ENCODE results near the gene ROS1. TPM values are rescaled to one million over a fixed set of nuclear protein-coding genes. Genes with fewer than 3 reads are reported as not detected.

The ROS1 gene
- total RNA-seq, 2 experiments from 2014 or later, result not detected

GRCh38 chr6:117288083-117288715 lies 137.5 kb downstream of the ROS1 start:
- POLR2A ChIA-PET, result no interaction called here
- H3K36me3 ChIP-seq (ENCODE audit: insufficient read depth, low read length), result no peaks in the 10 kb centered on the region
- no peak overlapping the region for H3K4me3 ChIP-seq (ENCODE audit: low read length)
- H3K27me3 ChIP-seq (ENCODE audit: control insufficient read depth in 1 of 2, insufficient read depth in 2 of 2, low read length in 2 of 2), result peaks cover 0 to 5% of the 10 kb centered on the region in 2 experiments
- H3K27ac ChIP-seq (ENCODE audit: low read depth in 1 of 2, low read length in 2 of 2), result no peak overlapping the region
- Mint-ChIP-seq H3K27ac (no peak overlapping the region), H3K9me3 (peaks cover 2% of the 10 kb centered on the region), H3K4me3 (no peak overlapping the region), H3K36me3 (ENCODE audit: low read depth) (no peaks in the 10 kb centered on the region), H3K27me3 (peaks cover 31% of the 10 kb centered on the region), H3K4me1 (ENCODE audit: low read depth) (no peaks in the 10 kb centered on the region)
- H3K9me3 ChIP-seq (ENCODE audit: control insufficient read depth in 1 of 2, insufficient read depth in 1 of 2, low read length in 2 of 2), result peaks cover 0 to 3% of the 10 kb centered on the region in 2 experiments
- CTCF ChIA-PET, result no interaction called here
- intact Hi-C loops (cut with DNase I, micrococcal nuclease), result no loop called here
- ATAC-seq (ENCODE audit: poor library complexity) (no peak), DNase-seq (no peak)
- H3K4me1 ChIP-seq (ENCODE audit: insufficient read depth, low read length), result no peaks in the 10 kb centered on the region
- no peak for TF ChIP-seq CTCF (IDR thresholded peaks at IDR 0.05)

GRCh38 chr6:117280922-117281321 lies 144.8 kb downstream of the ROS1 start:
- DNase-seq (no peak), ATAC-seq (ENCODE audit: poor library complexity) (no peak)
- H3K9me3 Mint-ChIP-seq, result peaks cover 2% of the 10 kb centered on the region
- H3K36me3 Mint-ChIP-seq (ENCODE audit: low read depth), result no peaks in the 10 kb centered on the region
- no peak overlapping the region for H3K4me3 Mint-ChIP-seq
- Histone ChIP-seq H3K27ac (ENCODE audit: low read depth in 1 of 2, low read length in 2 of 2) (no peak overlapping the region), H3K27me3 (ENCODE audit: control insufficient read depth in 1 of 2, insufficient read depth in 2 of 2, low read length in 2 of 2) (peaks cover 0 to 14% of the 10 kb centered on the region in 2 experiments), H3K4me1 (ENCODE audit: insufficient read depth, low read length) (no peaks in the 10 kb centered on the region), H3K9me3 (ENCODE audit: control insufficient read depth in 1 of 2, insufficient read depth in 1 of 2, low read length in 2 of 2) (no peaks in the 10 kb centered on the region), H3K36me3 (ENCODE audit: insufficient read depth, low read length) (no peaks in the 10 kb centered on the region), H3K4me3 (ENCODE audit: low read length) (no peak overlapping the region)
- H3K27ac Mint-ChIP-seq, result no peak overlapping the region
- POLR2A ChIA-PET, result no interaction called here
- intact Hi-C loops (cut with DNase I, micrococcal nuclease), result no loop called here
- TF ChIP-seq CTCF (IDR thresholded peaks at IDR 0.05), result no peak
- peaks cover 23% of the 10 kb centered on the region for H3K27me3 Mint-ChIP-seq
- CTCF ChIA-PET, result no interaction called here
- H3K4me1 Mint-ChIP-seq (ENCODE audit: low read depth), result no peaks in the 10 kb centered on the region

GRCh38 chr6:117276778-117277316 lies 148.9 kb downstream of the ROS1 start:
- no peak overlapping the region for H3K27ac ChIP-seq (ENCODE audit: low read depth in 1 of 2, low read length in 2 of 2)
- peaks cover 21 to 41% of the 10 kb centered on the region in 2 experiments for H3K27me3 ChIP-seq (ENCODE audit: control insufficient read depth in 1 of 2, insufficient read depth in 2 of 2, low read length in 2 of 2)
- H3K9me3 ChIP-seq (ENCODE audit: control insufficient read depth in 1 of 2, insufficient read depth in 1 of 2, low read length in 2 of 2), result no peaks in the 10 kb centered on the region
- H3K27me3 Mint-ChIP-seq, result peaks cover 57% of the 10 kb centered on the region
- TF ChIP-seq CTCF (IDR thresholded peaks at IDR 0.05), result no peak
- no peaks in the 10 kb centered on the region for H3K9me3 Mint-ChIP-seq
- H3K36me3 Mint-ChIP-seq (ENCODE audit: low read depth), result no peaks in the 10 kb centered on the region
- intact Hi-C loops (cut with DNase I, micrococcal nuclease), result no loop called here
- POLR2A ChIA-PET, result no interaction called here
- H3K27ac Mint-ChIP-seq, result no peak overlapping the region
- H3K4me1 Mint-ChIP-seq (ENCODE audit: low read depth), result no peaks in the 10 kb centered on the region
- no peaks in the 10 kb centered on the region for H3K4me1 ChIP-seq (ENCODE audit: insufficient read depth, low read length)
- no peak for DNase-seq
- CTCF ChIA-PET, result no interaction called here
- no peak overlapping the region for H3K4me3 ChIP-seq (ENCODE audit: low read length)
- H3K36me3 ChIP-seq (ENCODE audit: insufficient read depth, low read length), result no peaks in the 10 kb centered on the region
- H3K4me3 Mint-ChIP-seq, result no peak overlapping the region
- ATAC-seq (ENCODE audit: poor library complexity), result no peak
